Head of caudate nucleus (tissue), 42 donors: ENCODE data around the gene AFTPH.
A peak's percentile ranks its signal among the peaks of the same experiment; 100 is the strongest.

Source experiments
- DNase-seq, 42 donors: peaks; one replicate each; pipeline versions ENCODE4 v3.0.0 to v3.0.0-alpha.2; 2020 to 2021; ENCODE audit warnings: mixed read lengths in 7 of 42
- intact Hi-C: fragments of 100-400 bp; cut with DNase I; formaldehyde crosslinking; loops from one replicate; pipeline ENCODE4 v1.15.0; 2022

The AFTPH gene

GRCh38 chr2:64568836-64569235, 44.7 kb downstream of the AFTPH start:
- intact Hi-C loops, result no loop called here

DNA sequence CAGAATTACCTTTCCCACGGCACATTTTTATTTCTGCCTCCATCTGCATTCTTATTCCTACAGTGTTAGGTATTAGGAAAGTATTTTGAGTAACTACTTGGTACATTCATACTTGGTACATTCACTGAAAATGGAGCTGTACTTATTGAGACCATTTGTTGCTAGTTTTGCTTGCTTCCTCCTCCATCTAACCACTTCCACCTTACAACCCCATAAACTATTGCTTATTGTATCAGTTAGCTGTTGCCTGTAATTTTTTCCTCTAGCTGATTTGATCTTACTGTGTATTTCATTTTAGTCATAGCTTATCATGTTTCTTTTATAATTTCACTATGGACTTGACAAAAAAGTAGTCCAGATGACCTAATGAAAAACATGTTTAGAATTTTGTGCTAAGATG, 50.7 kb downstream of the AFTPH start:
- intact Hi-C loops, result no loop called here
- no peak for DNase-seq

More at GRCh38 chr2:64568836-64569235, 44.7 kb downstream of the AFTPH start:
- DNase-seq, result no peak

DNA sequence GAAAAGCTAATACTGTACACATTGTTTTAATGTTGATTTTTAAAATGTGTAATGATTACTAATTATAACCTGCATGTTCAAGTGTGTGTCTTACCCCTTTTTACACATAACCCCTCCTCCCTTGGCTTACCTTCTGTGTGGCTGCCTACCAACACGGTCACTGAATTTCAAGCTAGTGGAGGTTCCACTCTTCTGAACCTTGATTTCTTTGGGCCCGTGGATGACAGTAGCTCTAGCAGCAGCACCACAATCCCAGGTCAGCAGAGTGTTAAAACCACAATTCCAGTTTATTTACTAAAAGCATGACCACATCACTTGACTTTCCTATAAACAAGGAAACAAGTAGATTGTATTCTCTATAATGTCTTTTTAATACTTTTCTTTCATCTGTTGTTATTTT, 56.9 kb downstream of the AFTPH start:
- intact Hi-C loops, result no loop called here
- no peak for DNase-seq

GRCh38 chr2:64581777-64582539, 57.8 kb downstream of the AFTPH start:
- intact Hi-C loops, result no loop called here
- no peak for DNase-seq

GRCh38 chr2:64582774-64583340, 58.7 kb downstream of the AFTPH start:
- intact Hi-C loops, result no loop called here
- DNase-seq, result no peak

DNA sequence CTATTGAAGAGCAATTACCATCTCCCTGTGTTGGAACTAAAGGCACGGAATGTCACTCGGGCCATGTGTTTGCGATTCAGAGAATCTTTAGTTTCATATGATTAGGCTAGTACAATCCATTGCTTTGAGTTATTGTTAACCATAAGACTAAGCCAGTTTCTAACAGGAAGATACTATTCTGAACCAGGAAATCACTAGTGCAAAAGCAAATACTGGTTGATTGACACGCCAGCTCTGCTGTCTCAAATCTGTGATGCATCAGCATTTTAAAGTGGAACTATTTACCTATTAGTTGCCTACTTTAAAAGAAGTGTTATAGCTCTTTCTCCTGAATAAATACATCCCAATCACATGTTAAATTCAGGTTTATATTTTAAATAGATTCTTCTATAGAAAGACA, 61.9 kb downstream of the AFTPH start:
- intact Hi-C loops, result loop anchor here (2.0 kb wide), 1 partner anchor 279 kb away; no protein-coding TSS in a partner anchor
- no peak for DNase-seq

GRCh38 chr2:64586883-64587481, 62.9 kb downstream of the AFTPH start:
- intact Hi-C loops, result loop anchor here (2.0 kb wide), 1 partner anchor 278 kb away; no protein-coding TSS in a partner anchor
- peak in 1 of 42 donors; percentile 50 for DNase-seq

DNA sequence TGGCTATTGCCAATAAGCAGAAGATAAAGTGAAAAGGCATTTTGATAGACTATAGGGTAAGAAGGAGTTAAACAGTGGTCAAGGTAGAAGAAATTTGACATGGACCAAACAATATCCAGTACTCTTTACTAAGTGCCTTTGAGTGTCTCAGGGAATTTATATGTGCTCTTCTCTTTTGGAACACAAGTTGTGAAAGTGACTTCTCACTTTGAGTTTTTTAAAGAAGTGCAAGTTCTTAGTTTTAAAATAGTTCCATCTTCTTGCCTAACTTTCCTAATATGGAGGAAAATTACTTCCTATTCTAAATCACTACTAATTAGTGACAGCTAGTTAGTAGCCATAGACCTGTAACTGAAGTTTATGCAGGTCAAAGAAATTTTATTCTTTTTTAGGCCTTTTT, 63.4 kb downstream of the AFTPH start:
- intact Hi-C loops, result loop anchor here (2.0 kb wide), 1 partner anchor 277 kb away; no protein-coding TSS in a partner anchor
- no peak for DNase-seq

- no peak for DNase-seq
- intact Hi-C loops, result loop anchor here (10.0 kb wide), 1 partner anchor 54 kb away; no protein-coding TSS in a partner anchor
Observed at GRCh38 chr2:64591188-64591587, 67.1 kb downstream of the AFTPH start.

GRCh38 chr2:64593035-64593655, 69.0 kb downstream of the AFTPH start:
- intact Hi-C loops, result loop anchor here (10.0 kb wide), 1 partner anchor 52 kb away; no protein-coding TSS in a partner anchor
- peak in 1 of 42 donors; percentile 18 for DNase-seq

DNA sequence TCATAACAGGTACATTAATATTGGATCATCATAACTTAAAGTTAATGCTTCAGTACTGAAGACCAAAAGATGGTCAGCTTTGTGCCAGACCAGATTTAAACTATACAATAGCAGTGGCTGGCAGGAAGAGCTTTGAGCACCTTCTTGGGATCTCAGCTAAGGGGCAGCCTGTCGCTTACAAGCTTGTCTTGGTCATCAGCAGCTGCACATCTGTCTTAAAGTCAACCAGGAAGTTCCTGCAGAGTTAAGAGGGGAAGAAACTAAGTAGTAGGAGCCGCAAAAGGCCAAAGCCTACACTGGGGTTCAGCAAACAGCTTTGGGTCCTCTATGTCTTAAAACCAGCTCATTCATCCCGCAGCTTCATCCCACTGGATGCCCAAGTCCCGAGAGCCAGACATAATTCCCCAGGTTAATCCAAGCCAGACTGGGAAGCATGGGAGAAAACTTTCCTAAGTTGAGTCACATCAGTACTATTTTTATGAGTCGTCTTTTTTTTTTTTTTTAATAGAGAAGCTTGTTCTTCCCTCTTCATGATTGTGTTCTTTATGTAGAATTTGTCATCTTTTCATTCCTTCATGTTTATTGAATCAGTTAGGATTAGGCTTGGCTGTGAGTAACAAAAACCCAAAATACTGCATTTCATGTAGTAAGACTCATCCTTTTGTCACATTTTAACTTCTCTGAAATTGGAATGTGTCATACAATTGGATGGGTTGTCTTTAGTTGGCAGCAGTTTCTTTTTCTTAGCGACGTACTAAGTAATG, 70.3 kb downstream of the AFTPH start:
- DNase-seq, result no peak
- intact Hi-C loops, result loop anchor here (10.0 kb wide), 1 partner anchor 50 kb away; no protein-coding TSS in a partner anchor

GRCh38 chr2:64595397-64596176, 71.5 kb downstream of the AFTPH start:
- intact Hi-C loops, result loop anchor here (10.0 kb wide), 1 partner anchor 49 kb away; no protein-coding TSS in a partner anchor
- peak in 3 of 42 donors; percentile 29 to 45 (median 42) for DNase-seq

DNA sequence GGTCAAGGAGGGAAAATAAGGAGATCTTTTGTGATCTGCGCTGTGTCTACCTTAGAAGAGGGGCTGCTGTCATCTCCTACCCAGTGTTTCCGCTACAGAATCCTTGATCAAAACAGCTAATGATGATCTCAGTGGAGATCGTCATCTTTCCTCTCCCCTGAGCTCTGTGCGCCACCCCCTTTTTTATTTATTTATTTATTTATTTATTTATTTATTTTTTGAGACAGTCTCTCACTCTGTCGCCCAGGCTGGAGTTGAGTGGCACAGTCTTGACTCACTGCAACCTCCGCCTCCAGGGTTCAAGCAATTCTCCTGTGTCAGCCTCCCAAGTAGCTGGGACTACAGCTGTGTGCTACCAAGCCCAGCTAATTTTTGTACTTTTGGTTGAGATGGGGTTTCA, 74.1 kb downstream of the AFTPH start:
- intact Hi-C loops, result loop anchor here (10.0 kb wide), 1 partner anchor 47 kb away; no protein-coding TSS in a partner anchor
- DNase-seq, result no peak

DNA sequence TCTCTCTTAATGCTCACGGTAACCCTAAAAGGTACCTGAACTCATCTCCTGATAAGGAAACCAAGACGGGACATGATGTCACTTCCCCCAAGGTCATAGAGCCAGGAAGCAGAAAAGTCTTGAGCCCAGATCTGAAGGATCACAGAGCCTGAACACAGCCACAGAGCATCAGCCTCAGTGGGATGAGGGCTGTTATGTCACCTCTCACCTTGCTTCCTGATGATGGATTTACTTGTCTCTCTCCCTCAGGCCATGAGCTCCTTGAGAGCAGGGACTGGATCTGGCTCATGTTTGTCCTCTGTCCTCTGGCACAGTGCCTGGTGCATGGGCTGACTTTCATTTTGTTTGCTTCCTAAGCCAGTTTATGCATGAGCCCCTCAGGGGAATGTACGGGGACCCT, 75.3 kb downstream of the AFTPH start:
- no peak for DNase-seq
- intact Hi-C loops, result loop anchor here (10.0 kb wide), 1 partner anchor 45 kb away; no protein-coding TSS in a partner anchor

- no peak for DNase-seq
- intact Hi-C loops, result no loop called here
Observed at GRCh38 chr2:64601034-64601754, 77.1 kb downstream of the AFTPH start.

GRCh38 chr2:64601785-64602391, 77.8 kb downstream of the AFTPH start:
- intact Hi-C loops, result no loop called here
- DNase-seq, result no peak

- intact Hi-C loops, result no loop called here
- no peak for DNase-seq
Observed at GRCh38 chr2:64602436-64602835, 78.3 kb downstream of the AFTPH start.
